Measurements from ENCODE around the gene SLC25A29. TPM values are rescaled to one million over a fixed set of nuclear protein-coding genes. Genes with fewer than 3 reads are reported as not detected.

The SLC25A29 gene
- polyA plus RNA-seq, 2 of the 4 experiments (the other 2 are of a cell fraction), result 6.3 to 15.1 TPM

DNA sequence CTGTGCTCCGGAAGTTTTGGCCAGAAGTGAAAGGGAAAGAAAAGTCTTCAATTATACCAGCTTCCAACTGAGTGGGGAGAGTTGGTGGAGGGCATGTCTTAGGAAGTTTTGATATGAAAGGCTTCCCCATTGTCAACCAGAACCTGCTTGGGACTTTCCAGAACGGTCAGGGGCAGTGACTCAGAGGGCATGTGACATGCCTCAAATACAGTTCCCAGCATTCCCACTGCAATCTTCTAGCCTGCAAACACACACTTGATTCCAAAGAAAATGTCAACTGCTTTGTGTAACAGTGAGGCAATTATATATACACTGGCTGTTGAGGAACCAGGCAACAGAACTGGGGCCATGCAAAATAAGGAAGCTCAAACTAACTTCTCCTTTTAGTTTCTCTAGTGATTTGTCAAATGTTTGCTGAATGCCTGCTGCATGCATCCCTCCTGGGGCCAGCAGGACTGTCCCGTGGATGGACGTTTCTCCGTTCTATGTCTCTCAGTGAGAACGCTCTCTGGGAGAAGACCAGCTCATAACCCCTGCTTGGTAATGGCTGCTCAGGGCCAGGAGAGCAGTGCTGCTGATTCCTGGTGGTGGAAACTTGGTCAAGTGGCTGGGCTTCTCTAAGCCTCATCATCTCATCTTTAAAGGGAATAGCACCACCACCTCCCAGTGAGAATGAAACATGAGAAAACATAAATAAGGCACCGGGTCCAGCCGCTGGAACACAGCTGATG is 35.2 kb upstream of the SLC25A29 start:
- WGBS (ENCODE audit: missing lambda C conversion rate), result 42% methylated on average over 8 of the region's 8 CpGs
- FAIRE-seq (peak; percentile 54), ATAC-seq (peak; percentile 83 to 87), DNase-seq (ENCODE audit: low read depth in 1 of 2, low spot score in 1 of 2) (peak; percentile 60 to 75)
- Histone ChIP-seq H3K4me2 (peak overlapping the region; percentile 6; the same call in 2 of the 3 replicates), H3K9me3 (no peaks in the 10 kb centered on the region), H3K4me3 (no peak overlapping the region), H3K27ac (peak overlapping the region; percentile 24 to 67; a peak in 5 of 6 replicates), H3K4me1 (peaks cover 16% of the 10 kb centered on the region)
- ChIA-PET POLR2A (no interaction called here), CTCF (interaction anchor here (0.7 to 1.8 kb wide), 6 partner anchors 10 to 313 kb away, joined by 3 to 5 read pairs (median 3); no protein-coding TSS in a partner anchor)
- TF ChIP-seq FOSL2 (IDR thresholded peaks at IDR 0.05) (no peak; the same call in 1 of the 2 replicates), FOSL2 (CRISPR knock-in tag; IDR thresholded peaks at IDR 0.05) (peak; percentile 58), JUN (IDR thresholded peaks at IDR 0.05) (0 out of 5 replicates have a peak, but pooled peaks of 1 of the 2 experiments have one; percentile 33), SREBF2 (IDR thresholded peaks at IDR 0.05) (no peak), FOSB (CRISPR knock-in tag; IDR thresholded peaks at IDR 0.05) (no peak), FOXS1 (CRISPR knock-in tag; IDR thresholded peaks at IDR 0.05) (no peak), NR3C1 (IDR thresholded peaks at IDR 0.05) (no peak), NFE2L2 (conservative IDR thresholded peaks at IDR 0.05; ENCODE audit: low read length) (no peak), HOXA7 (CRISPR knock-in tag; IDR thresholded peaks at IDR 0.05) (no peak), ZFP36 (IDR thresholded peaks at IDR 0.05; ENCODE audit: borderline replicate concordance, partially characterized antibody) (no peak), GATA3 (IDR thresholded peaks at IDR 0.05; ENCODE audit: borderline replicate concordance) (no peak), MAFK (IDR thresholded peaks at IDR 0.05; ENCODE audit: partially characterized antibody) (no peak), ZC3H11A (IDR thresholded peaks at IDR 0.05) (no peak), KDM1A (IDR thresholded peaks at IDR 0.05; ENCODE audit: low read depth) (no peak), HOXB13 (CRISPR knock-in tag; IDR thresholded peaks at IDR 0.05; ENCODE audit: low read depth) (no peak), HEYL (CRISPR knock-in tag; IDR thresholded peaks at IDR 0.05) (no peak), ESRRA (IDR thresholded peaks at IDR 0.05; ENCODE audit: borderline replicate concordance, low read length) (no peak), EHMT2 (IDR thresholded peaks at IDR 0.05; ENCODE audit: low read depth) (no peak), POLR2A (IDR thresholded peaks at IDR 0.05; ENCODE audit: low read length) (no peak), SMC3 (IDR thresholded peaks at IDR 0.05) (no peak)
- TF ChIP-seq, protein P1, sequence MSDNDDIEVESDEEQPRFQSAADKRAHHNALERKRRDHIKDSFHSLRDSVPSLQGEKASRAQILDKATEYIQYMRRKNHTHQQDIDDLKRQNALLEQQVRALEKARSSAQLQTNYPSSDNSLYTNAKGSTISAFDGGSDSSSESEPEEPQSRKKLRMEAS (IDR thresholded peaks at IDR 0.05), result peak; percentile 59
- TF ChIP-seq, protein P2, sequence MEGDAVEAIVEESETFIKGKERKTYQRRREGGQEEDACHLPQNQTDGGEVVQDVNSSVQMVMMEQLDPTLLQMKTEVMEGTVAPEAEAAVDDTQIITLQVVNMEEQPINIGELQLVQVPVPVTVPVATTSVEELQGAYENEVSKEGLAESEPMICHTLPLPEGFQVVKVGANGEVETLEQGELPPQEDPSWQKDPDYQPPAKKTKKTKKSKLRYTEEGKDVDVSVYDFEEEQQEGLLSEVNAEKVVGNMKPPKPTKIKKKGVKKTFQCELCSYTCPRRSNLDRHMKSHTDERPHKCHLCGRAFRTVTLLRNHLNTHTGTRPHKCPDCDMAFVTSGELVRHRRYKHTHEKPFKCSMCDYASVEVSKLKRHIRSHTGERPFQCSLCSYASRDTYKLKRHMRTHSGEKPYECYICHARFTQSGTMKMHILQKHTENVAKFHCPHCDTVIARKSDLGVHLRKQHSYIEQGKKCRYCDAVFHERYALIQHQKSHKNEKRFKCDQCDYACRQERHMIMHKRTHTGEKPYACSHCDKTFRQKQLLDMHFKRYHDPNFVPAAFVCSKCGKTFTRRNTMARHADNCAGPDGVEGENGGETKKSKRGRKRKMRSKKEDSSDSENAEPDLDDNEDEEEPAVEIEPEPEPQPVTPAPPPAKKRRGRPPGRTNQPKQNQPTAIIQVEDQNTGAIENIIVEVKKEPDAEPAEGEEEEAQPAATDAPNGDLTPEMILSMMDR (IDR thresholded peaks at IDR 0.05), result no peak
- TF ChIP-seq, protein P3, sequence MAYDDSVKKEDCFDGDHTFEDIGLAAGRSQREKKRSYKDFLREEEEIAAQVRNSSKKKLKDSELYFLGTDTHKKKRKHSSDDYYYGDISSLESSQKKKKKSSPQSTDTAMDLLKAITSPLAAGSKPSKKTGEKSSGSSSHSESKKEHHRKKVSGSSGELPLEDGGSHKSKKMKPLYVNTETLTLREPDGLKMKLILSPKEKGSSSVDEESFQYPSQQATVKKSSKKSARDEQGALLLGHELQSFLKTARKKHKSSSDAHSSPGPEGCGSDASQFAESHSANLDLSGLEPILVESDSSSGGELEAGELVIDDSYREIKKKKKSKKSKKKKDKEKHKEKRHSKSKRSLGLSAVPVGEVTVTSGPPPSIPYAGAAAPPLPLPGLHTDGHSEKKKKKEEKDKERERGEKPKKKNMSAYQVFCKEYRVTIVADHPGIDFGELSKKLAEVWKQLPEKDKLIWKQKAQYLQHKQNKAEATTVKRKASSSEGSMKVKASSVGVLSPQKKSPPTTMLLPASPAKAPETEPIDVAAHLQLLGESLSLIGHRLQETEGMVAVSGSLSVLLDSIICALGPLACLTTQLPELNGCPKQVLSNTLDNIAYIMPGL (CRISPR knock-in tag; IDR thresholded peaks at IDR 0.05; ENCODE audit: borderline replicate concordance), result no peak
- TF ChIP-seq, protein P4, sequence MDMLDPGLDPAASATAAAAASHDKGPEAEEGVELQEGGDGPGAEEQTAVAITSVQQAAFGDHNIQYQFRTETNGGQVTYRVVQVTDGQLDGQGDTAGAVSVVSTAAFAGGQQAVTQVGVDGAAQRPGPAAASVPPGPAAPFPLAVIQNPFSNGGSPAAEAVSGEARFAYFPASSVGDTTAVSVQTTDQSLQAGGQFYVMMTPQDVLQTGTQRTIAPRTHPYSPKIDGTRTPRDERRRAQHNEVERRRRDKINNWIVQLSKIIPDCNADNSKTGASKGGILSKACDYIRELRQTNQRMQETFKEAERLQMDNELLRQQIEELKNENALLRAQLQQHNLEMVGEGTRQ (IDR thresholded peaks at IDR 0.05), result peak; percentile 61; the same call in 1 of the 2 replicates
- TF ChIP-seq, protein P5, sequence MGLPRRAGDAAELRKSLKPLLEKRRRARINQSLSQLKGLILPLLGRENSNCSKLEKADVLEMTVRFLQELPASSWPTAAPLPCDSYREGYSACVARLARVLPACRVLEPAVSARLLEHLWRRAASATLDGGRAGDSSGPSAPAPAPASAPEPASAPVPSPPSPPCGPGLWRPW (IDR thresholded peaks at IDR 0.05), result no peak
- TF ChIP-seq, protein P6, sequence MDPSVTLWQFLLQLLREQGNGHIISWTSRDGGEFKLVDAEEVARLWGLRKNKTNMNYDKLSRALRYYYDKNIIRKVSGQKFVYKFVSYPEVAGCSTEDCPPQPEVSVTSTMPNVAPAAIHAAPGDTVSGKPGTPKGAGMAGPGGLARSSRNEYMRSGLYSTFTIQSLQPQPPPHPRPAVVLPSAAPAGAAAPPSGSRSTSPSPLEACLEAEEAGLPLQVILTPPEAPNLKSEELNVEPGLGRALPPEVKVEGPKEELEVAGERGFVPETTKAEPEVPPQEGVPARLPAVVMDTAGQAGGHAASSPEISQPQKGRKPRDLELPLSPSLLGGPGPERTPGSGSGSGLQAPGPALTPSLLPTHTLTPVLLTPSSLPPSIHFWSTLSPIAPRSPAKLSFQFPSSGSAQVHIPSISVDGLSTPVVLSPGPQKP (IDR thresholded peaks at IDR 0.05; ENCODE audit: low read depth, low read length), result no peak
- TF ChIP-seq, protein P7, sequence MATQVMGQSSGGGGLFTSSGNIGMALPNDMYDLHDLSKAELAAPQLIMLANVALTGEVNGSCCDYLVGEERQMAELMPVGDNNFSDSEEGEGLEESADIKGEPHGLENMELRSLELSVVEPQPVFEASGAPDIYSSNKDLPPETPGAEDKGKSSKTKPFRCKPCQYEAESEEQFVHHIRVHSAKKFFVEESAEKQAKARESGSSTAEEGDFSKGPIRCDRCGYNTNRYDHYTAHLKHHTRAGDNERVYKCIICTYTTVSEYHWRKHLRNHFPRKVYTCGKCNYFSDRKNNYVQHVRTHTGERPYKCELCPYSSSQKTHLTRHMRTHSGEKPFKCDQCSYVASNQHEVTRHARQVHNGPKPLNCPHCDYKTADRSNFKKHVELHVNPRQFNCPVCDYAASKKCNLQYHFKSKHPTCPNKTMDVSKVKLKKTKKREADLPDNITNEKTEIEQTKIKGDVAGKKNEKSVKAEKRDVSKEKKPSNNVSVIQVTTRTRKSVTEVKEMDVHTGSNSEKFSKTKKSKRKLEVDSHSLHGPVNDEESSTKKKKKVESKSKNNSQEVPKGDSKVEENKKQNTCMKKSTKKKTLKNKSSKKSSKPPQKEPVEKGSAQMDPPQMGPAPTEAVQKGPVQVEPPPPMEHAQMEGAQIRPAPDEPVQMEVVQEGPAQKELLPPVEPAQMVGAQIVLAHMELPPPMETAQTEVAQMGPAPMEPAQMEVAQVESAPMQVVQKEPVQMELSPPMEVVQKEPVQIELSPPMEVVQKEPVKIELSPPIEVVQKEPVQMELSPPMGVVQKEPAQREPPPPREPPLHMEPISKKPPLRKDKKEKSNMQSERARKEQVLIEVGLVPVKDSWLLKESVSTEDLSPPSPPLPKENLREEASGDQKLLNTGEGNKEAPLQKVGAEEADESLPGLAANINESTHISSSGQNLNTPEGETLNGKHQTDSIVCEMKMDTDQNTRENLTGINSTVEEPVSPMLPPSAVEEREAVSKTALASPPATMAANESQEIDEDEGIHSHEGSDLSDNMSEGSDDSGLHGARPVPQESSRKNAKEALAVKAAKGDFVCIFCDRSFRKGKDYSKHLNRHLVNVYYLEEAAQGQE (IDR thresholded peaks at IDR 0.05), result no peak
- TF ChIP-seq, protein P8, sequence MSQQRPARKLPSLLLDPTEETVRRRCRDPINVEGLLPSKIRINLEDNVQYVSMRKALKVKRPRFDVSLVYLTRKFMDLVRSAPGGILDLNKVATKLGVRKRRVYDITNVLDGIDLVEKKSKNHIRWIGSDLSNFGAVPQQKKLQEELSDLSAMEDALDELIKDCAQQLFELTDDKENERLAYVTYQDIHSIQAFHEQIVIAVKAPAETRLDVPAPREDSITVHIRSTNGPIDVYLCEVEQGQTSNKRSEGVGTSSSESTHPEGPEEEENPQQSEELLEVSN (IDR thresholded peaks at IDR 0.05; ENCODE audit: borderline replicate concordance, low read depth), result no peak
- TF ChIP-seq, protein P9, sequence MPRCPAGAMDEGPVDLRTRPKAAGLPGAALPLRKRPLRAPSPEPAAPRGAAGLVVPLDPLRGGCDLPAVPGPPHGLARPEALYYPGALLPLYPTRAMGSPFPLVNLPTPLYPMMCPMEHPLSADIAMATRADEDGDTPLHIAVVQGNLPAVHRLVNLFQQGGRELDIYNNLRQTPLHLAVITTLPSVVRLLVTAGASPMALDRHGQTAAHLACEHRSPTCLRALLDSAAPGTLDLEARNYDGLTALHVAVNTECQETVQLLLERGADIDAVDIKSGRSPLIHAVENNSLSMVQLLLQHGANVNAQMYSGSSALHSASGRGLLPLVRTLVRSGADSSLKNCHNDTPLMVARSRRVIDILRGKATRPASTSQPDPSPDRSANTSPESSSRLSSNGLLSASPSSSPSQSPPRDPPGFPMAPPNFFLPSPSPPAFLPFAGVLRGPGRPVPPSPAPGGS (IDR thresholded peaks at IDR 0.05), result no peak

All from A549 (cell line).